IgD-negative memory B cell (primary cell): ENCODE data around the gene CERT1. TPM values are rescaled to one million over a fixed set of nuclear protein-coding genes. Genes with fewer than 3 reads are reported as not detected.
"Not testable (repeated sequence)": the region's sequence is repeated elsewhere in the genome, so short reads cannot be mapped to it uniquely, and the experiment has no call there.

ENCODE experiments used
- H3K27ac Mint-ChIP-seq, 3 donors: one replicate each; pipeline ENCODE4 v1.8.0; 2020 to 2022; ENCODE audit warnings: mild to moderate bottlenecking in 3 of 3, mixed read lengths in 3 of 3, moderate library complexity in 1 of 3
- H3K27me3 Mint-ChIP-seq: one replicate; pipeline ENCODE4 v1.8.0; 2021; ENCODE audit warnings: mixed read lengths
- H3K36me3 Mint-ChIP-seq: one replicate; pipeline ENCODE4 v1.8.0; 2020; ENCODE audit warnings: mild to moderate bottlenecking, mixed read lengths
- H3K4me1 Mint-ChIP-seq, 3 donors: one replicate each; pipeline ENCODE4 v1.8.0; 2020 to 2022; ENCODE audit warnings: mixed read lengths in 3 of 3, mild to moderate bottlenecking in 1 of 3
- H3K4me3 Mint-ChIP-seq, 4 donors: one replicate each; pipeline ENCODE4 v1.8.0; 2020 to 2022; ENCODE audit warnings: mild to moderate bottlenecking in 4 of 4, mixed read lengths in 4 of 4, moderate library complexity in 3 of 4
- H3K9me3 Mint-ChIP-seq, 3 donors: one replicate each; pipeline ENCODE4 v1.8.0; 2020 to 2021; ENCODE audit warnings: mixed read lengths in 3 of 3, mild to moderate bottlenecking in 1 of 3
- polyA plus RNA-seq: library from polyadenylated mRNA; unstranded; fragments of 300-500 nt; fragmentation: Illumina TruSeq; gene quantifications from one replicate; pipeline ENCODE4 v1.2.3, GENCODE V29; 2021

Gene CERT1
- polyA plus RNA-seq, 1 donor from 2014 or later = 17.7 TPM

- Mint-ChIP-seq H3K27ac (peak overlapping the region; percentile 95 to 97 (median 95)), H3K27me3 (no peaks in the 10 kb centered on the region), H3K36me3 (peaks cover 10% of the 10 kb centered on the region), H3K9me3 (no peaks in the 10 kb centered on the region), H3K4me3 (peak overlapping the region; percentile 97 to 99 (median 98)), H3K4me1 (peaks cover 55 to 60% (median 56%) of the 10 kb centered on the region in 3 donors)
These were observed 1.1 kb upstream of the CERT1 start for GRCh38 chr5:75512383-75513074.

- Mint-ChIP-seq H3K36me3 (peaks cover 7% of the 10 kb centered on the region), H3K4me1 (peaks cover 50 to 55% (median 51%) of the 10 kb centered on the region in 3 donors)
These were observed 494 bp downstream of the CERT1 start for GRCh38 chr5:75510836-75511434.

GRCh38 chr5:75510417-75510835, 1.0 kb downstream of the CERT1 start:
- H3K4me1 Mint-ChIP-seq = peaks cover 45 to 58% (median 49%) of the 10 kb centered on the region in 3 donors
- H3K27ac Mint-ChIP-seq = peak overlapping the region; percentile 95 to 97 (median 95)
- H3K9me3 Mint-ChIP-seq = peaks cover 0 to 4% (median 0%) of the 10 kb centered on the region in 3 donors
- peak overlapping the region; percentile 97 to 99 (median 98) for H3K4me3 Mint-ChIP-seq
- H3K27me3 Mint-ChIP-seq = no peaks in the 10 kb centered on the region
- H3K36me3 Mint-ChIP-seq = peaks cover 7% of the 10 kb centered on the region

More at GRCh38 chr5:75510836-75511434, 494 bp downstream of the CERT1 start:
- H3K4me3 Mint-ChIP-seq = peak overlapping the region; percentile 97 to 99 (median 98)
- peaks cover 0 to 4% (median 0%) of the 10 kb centered on the region in 3 donors for H3K9me3 Mint-ChIP-seq
- H3K27ac Mint-ChIP-seq = peak overlapping the region; percentile 95 to 97 (median 95)
- no peaks in the 10 kb centered on the region for H3K27me3 Mint-ChIP-seq

GRCh38 chr5:75509956-75510355, 1.5 kb downstream of the CERT1 start:
- peaks cover 7% of the 10 kb centered on the region for H3K36me3 Mint-ChIP-seq
- H3K9me3 Mint-ChIP-seq = peaks cover 0 to 4% (median 0%) of the 10 kb centered on the region in 3 donors
- no peaks in the 10 kb centered on the region for H3K27me3 Mint-ChIP-seq
- H3K4me3 Mint-ChIP-seq = peak overlapping the region; percentile 97 to 99 (median 98)
- H3K4me1 Mint-ChIP-seq = peaks cover 42 to 58% (median 47%) of the 10 kb centered on the region in 3 donors
- peak overlapping the region in 2 of 3 donors; percentile 95 to 97 for H3K27ac Mint-ChIP-seq

GRCh38 chr5:75509546-75509945, 1.9 kb downstream of the CERT1 start:
- no peaks in the 10 kb centered on the region for H3K27me3 Mint-ChIP-seq
- peak overlapping the region in 1 of 3 donors; percentile 95 for H3K27ac Mint-ChIP-seq
- peaks cover 42 to 57% (median 46%) of the 10 kb centered on the region in 3 donors for H3K4me1 Mint-ChIP-seq
- H3K9me3 Mint-ChIP-seq = peaks cover 0 to 4% (median 0%) of the 10 kb centered on the region in 3 donors
- peaks cover 7% of the 10 kb centered on the region for H3K36me3 Mint-ChIP-seq
- H3K4me3 Mint-ChIP-seq = peak overlapping the region; percentile 97 to 99 (median 98)

GRCh38 chr5:75507841-75508240, 3.6 kb downstream of the CERT1 start:
- no peak overlapping the region for H3K27ac Mint-ChIP-seq
- H3K4me1 Mint-ChIP-seq = peaks cover 33 to 40% (median 36%) of the 10 kb centered on the region in 3 donors

GRCh38 chr5:75505112-75505511, 6.3 kb downstream of the CERT1 start:
- H3K4me3 Mint-ChIP-seq, H3K27ac Mint-ChIP-seq, H3K27me3 Mint-ChIP-seq, H3K36me3 Mint-ChIP-seq, H3K9me3 Mint-ChIP-seq: not testable (repeated sequence)
- H3K4me1 Mint-ChIP-seq = peaks cover 24 to 35% (median 26%) of the 10 kb centered on the region in 3 donors

More at GRCh38 chr5:75507841-75508240, 3.6 kb downstream of the CERT1 start:
- Mint-ChIP-seq H3K4me3 (peak overlapping the region in 1 of 4 donors; percentile 47), H3K27me3 (no peaks in the 10 kb centered on the region), H3K9me3 (peaks cover 0 to 4% (median 0%) of the 10 kb centered on the region in 3 donors), H3K36me3 (peaks cover 4% of the 10 kb centered on the region)

GRCh38 chr5:75498875-75499274, 12.6 kb downstream of the CERT1 start:
- H3K27ac Mint-ChIP-seq, H3K4me3 Mint-ChIP-seq, H3K4me1 Mint-ChIP-seq, H3K27me3 Mint-ChIP-seq, H3K9me3 Mint-ChIP-seq: not testable (repeated sequence)
- H3K36me3 Mint-ChIP-seq = peaks cover 23% of the 10 kb centered on the region

GRCh38 chr5:75498208-75498777, 13.1 kb downstream of the CERT1 start:
- H3K27ac Mint-ChIP-seq = no peak overlapping the region
- no peaks in the 10 kb centered on the region for H3K27me3 Mint-ChIP-seq
- no peak overlapping the region for H3K4me3 Mint-ChIP-seq
- H3K9me3 Mint-ChIP-seq = no peaks in the 10 kb centered on the region
- peaks cover 27% of the 10 kb centered on the region for H3K36me3 Mint-ChIP-seq
- peaks cover 7 to 8% (median 8%) of the 10 kb centered on the region in 3 donors for H3K4me1 Mint-ChIP-seq

- no peak overlapping the region for H3K27ac Mint-ChIP-seq
- peaks cover 35% of the 10 kb centered on the region for H3K36me3 Mint-ChIP-seq
- no peaks in the 10 kb centered on the region for H3K9me3 Mint-ChIP-seq
- H3K27me3 Mint-ChIP-seq = no peaks in the 10 kb centered on the region
- H3K4me3 Mint-ChIP-seq = no peak overlapping the region
- peaks cover 6 to 7% (median 6%) of the 10 kb centered on the region in 3 donors for H3K4me1 Mint-ChIP-seq
These were observed 15.4 kb downstream of the CERT1 start for GRCh38 chr5:75496026-75496425.

- H3K4me1 Mint-ChIP-seq = peaks cover 11 to 24% (median 11%) of the 10 kb centered on the region in 3 donors
- peaks cover 34% of the 10 kb centered on the region for H3K36me3 Mint-ChIP-seq
- H3K9me3 Mint-ChIP-seq = peaks cover 0 to 14% (median 5%) of the 10 kb centered on the region in 3 donors
- no peak overlapping the region for H3K27ac Mint-ChIP-seq
- H3K27me3 Mint-ChIP-seq = no peaks in the 10 kb centered on the region
- no peak overlapping the region for H3K4me3 Mint-ChIP-seq
These were observed 19.8 kb downstream of the CERT1 start for GRCh38 chr5:75491621-75492020.

- not testable (repeated sequence) for H3K4me3 Mint-ChIP-seq
- H3K27ac Mint-ChIP-seq = peak overlapping the region in 1 of 3 donors; percentile 47
These were observed 21.6 kb downstream of the CERT1 start for GRCh38 chr5:75489847-75490246.

GRCh38 chr5:75484605-75485004, 26.8 kb downstream of the CERT1 start:
- H3K27me3 Mint-ChIP-seq = no peaks in the 10 kb centered on the region
- no peak overlapping the region for H3K4me3 Mint-ChIP-seq
- H3K9me3 Mint-ChIP-seq = peaks cover 7 to 21% (median 21%) of the 10 kb centered on the region in 3 donors
- H3K27ac Mint-ChIP-seq = peak overlapping the region in 1 of 3 donors; percentile 71
- H3K36me3 Mint-ChIP-seq = peaks cover 43% of the 10 kb centered on the region
- peaks cover 24 to 33% (median 29%) of the 10 kb centered on the region in 3 donors for H3K4me1 Mint-ChIP-seq

More at GRCh38 chr5:75489847-75490246, 21.6 kb downstream of the CERT1 start:
- Mint-ChIP-seq H3K36me3 (peaks cover 37% of the 10 kb centered on the region), H3K9me3 (peaks cover 3 to 18% (median 10%) of the 10 kb centered on the region in 3 donors), H3K4me1 (peaks cover 17 to 22% (median 21%) of the 10 kb centered on the region in 3 donors)
- H3K27me3 Mint-ChIP-seq = not testable (repeated sequence)

GRCh38 chr5:75482482-75482881, 28.9 kb downstream of the CERT1 start:
- Mint-ChIP-seq H3K27ac (no peak overlapping the region), H3K4me1 (peaks cover 22 to 28% (median 26%) of the 10 kb centered on the region in 3 donors), H3K9me3 (peaks cover 7 to 19% (median 18%) of the 10 kb centered on the region in 3 donors), H3K4me3 (no peak overlapping the region), H3K36me3 (peaks cover 37% of the 10 kb centered on the region), H3K27me3 (no peaks in the 10 kb centered on the region)

GRCh38 chr5:75481024-75481423, 30.4 kb downstream of the CERT1 start:
- Mint-ChIP-seq H3K9me3 (peaks cover 7 to 12% (median 8%) of the 10 kb centered on the region in 3 donors), H3K27ac (no peak overlapping the region), H3K36me3 (peaks cover 29% of the 10 kb centered on the region), H3K4me3 (no peak overlapping the region), H3K27me3 (no peaks in the 10 kb centered on the region), H3K4me1 (peaks cover 18 to 25% (median 21%) of the 10 kb centered on the region in 3 donors)
